Measurements from ENCODE around the gene CIC. TPM values are rescaled to one million over a fixed set of nuclear protein-coding genes. Genes with fewer than 3 reads are reported as not detected.

CIC gene
- total RNA-seq, 4 donors from 2014 or later = 25.1 to 54.9 (median 27.9) TPM

- Histone ChIP-seq H3K4me1 (peaks cover 27 to 81% (median 48%) of the 10 kb centered on the region in 3 donors), H3K9me3 (no peaks in the 10 kb centered on the region), H3K27me3 (no peaks in the 10 kb centered on the region), H3K4me3 (peak overlapping the region; percentile 91 to 99 (median 96)), H3K27ac (peak overlapping the region; percentile 97 to 100 (median 100)), H3K36me3 (peaks cover 4 to 22% (median 6%) of the 10 kb centered on the region in 3 donors)
- intact Hi-C loops (cut with DNase I) = no loop called here
- no peak for TF ChIP-seq POLR2A (IDR thresholded peaks at IDR 0.05)
- TF ChIP-seq CTCF (IDR thresholded peaks at IDR 0.05) = no peak
- 5 to 6% methylated on average over 10 to 21 of the region's 27 CpGs for WGBS, 2 donors
- no peak for DNase-seq
Measured at GRCh38 chr19:42252365-42253244, 16.4 kb upstream of the CIC start.

GRCh38 chr19:42253245-42254088 is 15.6 kb upstream of the CIC start:
- Histone ChIP-seq H3K4me3 (peak overlapping the region; percentile 91 to 99 (median 96)), H3K4me1 (peaks cover 27 to 72% (median 48%) of the 10 kb centered on the region in 3 donors), H3K27ac (peak overlapping the region; percentile 97 to 100 (median 100)), H3K9me3 (no peaks in the 10 kb centered on the region), H3K36me3 (peaks cover 4 to 19% (median 6%) of the 10 kb centered on the region in 3 donors), H3K27me3 (no peaks in the 10 kb centered on the region)
- WGBS, 2 donors = 0% methylated on average over 10 to 13 of the region's 71 CpGs
- TF ChIP-seq CTCF (IDR thresholded peaks at IDR 0.05) (no peak), POLR2A (IDR thresholded peaks at IDR 0.05) (peak in 1 of 4 donors; percentile 38)
- DNase-seq = no peak
- intact Hi-C loops (cut with DNase I) = no loop called here

- TF ChIP-seq CTCF (IDR thresholded peaks at IDR 0.05) = no peak
- peak in 1 of 4 donors; percentile 5 for TF ChIP-seq POLR2A (IDR thresholded peaks at IDR 0.05)
- peak overlapping the region; percentile 97 to 100 (median 100) for H3K27ac ChIP-seq
- H3K36me3 ChIP-seq = peaks cover 4 to 11% (median 4%) of the 10 kb centered on the region in 3 donors
- intact Hi-C loops (cut with DNase I) = no loop called here
- H3K9me3 ChIP-seq = no peaks in the 10 kb centered on the region
- DNase-seq = no peak
- 0% methylated on average over 24 of the region's 70 CpGs; no CpG with 5 or more reads in 1 of the 2 donors for WGBS, 2 donors
- peaks cover 27 to 64% (median 48%) of the 10 kb centered on the region in 3 donors for H3K4me1 ChIP-seq
- H3K4me3 ChIP-seq = peak overlapping the region; percentile 91 to 99 (median 96)
- H3K27me3 ChIP-seq = no peaks in the 10 kb centered on the region
Measured at GRCh38 chr19:42254089-42254849, 14.8 kb upstream of the CIC start.

GRCh38 chr19:42254850-42255765 is 13.9 kb upstream of the CIC start, which contains the start of gene ERF:
Gene ERF (minus strand): TSS chr19:42255128. CDS start chr19:42254999, 129 bp downstream.
- peak; percentile 71 for DNase-seq
- Histone ChIP-seq H3K36me3 (peaks cover 0 to 2% (median 0%) of the 10 kb centered on the region in 3 donors), H3K4me3 (peak within 1 kb of the TSS; percentile 91 to 99 (median 96)), H3K9me3 (no peaks in the 10 kb centered on the region), H3K27me3 (no peaks in the 10 kb centered on the region), H3K4me1 (peaks cover 27 to 56% (median 43%) of the 10 kb centered on the region in 3 donors), H3K27ac (peak within 1 kb of the TSS; percentile 97 to 100 (median 100))
- 0 to 2% methylated on average over 6 to 9 of the region's 75 CpGs for WGBS, 2 donors
- intact Hi-C loops (cut with DNase I) = no loop called here
- TF ChIP-seq POLR2A (IDR thresholded peaks at IDR 0.05) = peak in 3 of 4 donors; percentile 97 to 99 (median 99)
- TF ChIP-seq CTCF (IDR thresholded peaks at IDR 0.05) = peak in 2 of 6 experiments; percentile 12 to 13

All from esophagus squamous epithelium (tissue), 5 donors.